Fibroblast of the aortic adventitia (primary cell): ENCODE data around the gene NKX3-2. TPM values are rescaled to one million over a fixed set of nuclear protein-coding genes. Genes with fewer than 3 reads are reported as not detected.

ENCODE experiments used
- DNase-seq: peaks from one replicate; pipeline ENCODE4 v3.0.0-alpha.2; 2010; ENCODE audit warnings: low read depth
- H3K4me3 ChIP-seq: 2 replicates; pipeline ENCODE4 v1.5.1; 2011; ENCODE audit warnings: low read depth, mild to moderate bottlenecking, control low read depth, low read length, moderate library complexity
- CTCF ChIP-seq: IDR thresholded peaks from 2 replicates; pipeline ENCODE4 v1.5.1; 2011; ENCODE audit warnings: mild to moderate bottlenecking, low read length, control low read depth, inconsistent platforms; ENCODE audit not compliant: insufficient read depth
- total RNA-seq: library from RNA; depleted of rRNA; stranded (reverse); fragments of >200 nt; gene quantifications from 2 replicates; pipeline ENCODE4 v1.2.3, GENCODE V29; 2012; ENCODE audit warnings: low replicate concordance

Gene NKX3-2
- total RNA-seq, 1 donor: 0.18 TPM

DNA sequence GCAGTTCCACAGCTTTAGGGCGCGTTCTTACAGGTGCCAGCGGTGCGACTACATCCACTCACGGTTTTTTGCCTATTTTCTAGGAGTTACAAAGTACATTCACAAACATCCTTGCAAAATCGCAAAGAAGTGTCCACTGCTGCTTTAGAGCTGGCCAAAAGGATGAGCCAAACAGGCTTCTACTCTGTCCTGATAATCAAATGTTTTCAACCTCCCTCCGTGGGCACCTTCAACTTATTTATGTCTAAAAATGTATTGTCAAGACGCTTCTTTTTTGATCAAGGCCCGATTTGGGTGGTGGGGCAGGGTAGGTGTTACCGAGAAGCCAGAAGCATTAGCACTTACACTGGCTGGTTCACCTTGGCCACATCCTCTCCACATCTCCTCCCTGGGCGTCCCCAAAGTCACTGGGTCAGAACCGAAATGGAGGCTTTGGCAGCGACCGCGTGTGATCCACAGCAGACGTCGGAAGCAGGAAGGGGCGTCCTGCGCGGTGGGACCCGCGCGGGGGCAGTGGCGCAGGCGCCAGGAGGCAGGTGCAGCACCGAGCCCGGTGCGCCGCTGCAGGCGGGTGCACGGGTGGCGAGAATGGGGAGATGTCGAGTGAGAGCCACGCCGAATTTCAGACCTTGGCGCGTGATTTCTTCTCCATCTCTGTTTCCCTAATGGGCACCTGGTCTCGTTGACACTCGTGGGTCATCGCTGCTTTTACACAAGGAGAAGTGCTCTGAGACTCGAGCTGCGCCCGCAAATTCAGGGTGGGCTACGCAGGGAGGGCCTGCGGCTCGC is 16.9 kb downstream of the NKX3-2 start:
- DNase-seq: no peak
- no peak overlapping the region for H3K4me3 ChIP-seq
- no peak for TF ChIP-seq CTCF

- no peak for TF ChIP-seq CTCF
- no peak for DNase-seq
- no peak overlapping the region for H3K4me3 ChIP-seq
These were observed 17.6 kb downstream of the NKX3-2 start for GRCh38 chr4:13526658-13527057.

DNA sequence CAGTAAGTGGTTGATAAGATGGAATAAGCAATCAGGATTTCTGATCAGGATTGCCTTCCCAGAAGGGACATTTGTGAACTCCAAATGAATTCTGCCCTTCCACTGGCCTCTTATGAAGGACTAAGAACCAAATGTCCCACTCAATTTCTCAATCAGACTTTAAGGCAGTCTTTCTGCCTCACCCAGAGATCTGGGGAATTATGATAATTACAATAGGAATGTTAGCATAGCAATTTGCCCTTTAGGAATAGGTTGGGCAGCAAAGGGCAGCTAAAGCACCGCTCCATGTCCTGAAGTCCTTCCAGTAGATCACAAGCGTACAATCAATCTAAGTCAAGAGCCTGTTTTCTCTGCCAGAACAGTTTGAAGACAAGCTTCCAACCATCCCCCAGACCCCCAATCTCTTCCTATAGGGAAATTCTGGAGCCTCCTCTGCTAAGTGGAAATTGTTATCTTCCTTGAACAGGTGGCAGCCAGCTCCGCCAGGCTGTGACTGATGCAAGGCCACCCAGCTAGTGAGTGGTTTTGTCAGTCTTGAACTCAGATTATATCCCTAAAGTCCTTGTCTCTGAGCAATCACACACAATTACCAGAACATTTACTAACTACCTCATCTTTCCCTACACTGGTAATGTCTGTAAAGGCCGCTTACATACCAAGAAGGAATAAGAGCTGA is 18.6 kb downstream of the NKX3-2 start:
- TF ChIP-seq CTCF: no peak
- DNase-seq: no peak
- H3K4me3 ChIP-seq: no peak overlapping the region

DNA sequence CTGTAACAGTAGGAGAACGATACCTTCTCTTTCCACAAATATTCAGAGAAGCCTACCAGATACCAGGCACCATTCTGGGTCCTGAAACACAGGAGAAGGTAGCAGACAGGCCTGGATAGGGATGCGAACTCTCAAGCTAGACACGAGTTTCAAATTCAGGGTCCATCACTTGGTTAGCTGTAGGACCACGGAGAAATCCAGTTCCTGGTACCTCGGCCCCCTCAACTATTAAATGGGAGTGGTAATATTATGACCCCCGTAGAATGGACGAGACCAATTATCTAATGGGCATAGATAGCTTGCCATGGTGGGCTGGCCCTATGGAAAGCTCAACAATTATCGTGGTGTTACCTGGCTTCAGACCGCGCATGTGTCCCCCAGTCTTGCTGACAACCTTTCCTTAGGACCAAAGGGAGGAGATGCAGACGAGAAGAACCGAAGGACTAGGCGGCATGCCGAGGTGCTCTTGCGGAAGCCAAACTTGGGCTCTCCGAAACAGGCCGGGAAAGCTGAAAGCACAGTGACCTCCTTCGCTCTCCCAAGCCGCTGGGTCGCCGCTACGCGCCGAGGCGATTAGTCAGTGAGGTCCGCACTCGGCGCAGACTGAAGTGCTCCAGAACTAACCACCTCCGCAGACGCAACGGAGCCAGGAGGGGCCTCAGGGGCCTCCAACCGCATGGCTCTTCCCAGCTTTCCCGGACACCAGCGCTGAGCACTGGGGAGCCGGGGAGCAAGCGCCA is 19.6 kb downstream of the NKX3-2 start:
- peak overlapping the region; percentile 10 for H3K4me3 ChIP-seq
- TF ChIP-seq CTCF: no peak
- peak; percentile 34 for DNase-seq

- TF ChIP-seq CTCF: no peak
These were observed 20.5 kb downstream of the NKX3-2 start for GRCh38 chr4:13523591-13524503.

GRCh38 chr4:13523105-13523477 is 21.2 kb downstream of the NKX3-2 start:
- H3K4me3 ChIP-seq: no peak overlapping the region
- no peak for DNase-seq
- no peak for TF ChIP-seq CTCF

More at GRCh38 chr4:13523591-13524503, 20.5 kb downstream of the NKX3-2 start:
- no peak for DNase-seq
- H3K4me3 ChIP-seq: no peak overlapping the region
